ENCODE data around the gene OR2J3. TPM values are rescaled to one million over a fixed set of nuclear protein-coding genes. Genes with fewer than 3 reads are reported as not detected.
A peak's percentile ranks its signal among the peaks of the same experiment; 100 is the strongest.

Gene OR2J3
- total RNA-seq (2021) (0.30 TPM in 1 of 3 replicates, not detected in the others), Bru-seq, nascent RNA (percentile 15 among the genes with signal in this experiment)
- long read RNA-seq, experiment 1: 0 reads
- long read RNA-seq, experiment 2: 0 reads
- long read RNA-seq, experiment 3: 0 reads

DNA sequence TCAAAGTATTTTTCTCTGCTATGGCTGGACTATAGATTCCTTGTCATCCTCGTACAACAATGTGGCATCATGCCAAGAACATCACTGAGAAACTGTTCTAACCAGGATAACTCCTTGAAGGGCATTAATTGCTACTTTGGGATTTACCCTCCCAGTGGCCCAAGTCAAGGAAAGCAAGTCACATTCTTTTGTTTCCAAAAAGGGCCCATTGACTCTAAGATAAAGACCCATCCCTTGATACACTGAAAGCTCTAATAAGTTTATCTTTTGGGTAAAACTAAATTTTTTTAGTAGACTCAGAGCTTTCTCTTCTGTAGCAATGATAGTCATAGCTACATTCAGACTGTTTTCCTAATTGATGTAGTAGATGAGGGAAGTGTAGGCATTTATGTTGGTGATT lies at the start of gene OR2J3:
Gene OR2J3 (plus strand): TSS at position 301 of the 400 bp plus-strand sequence. CDS start 3,833 bp downstream, outside the sequence.
- peaks cover 25% of the 10 kb centered on the region for H3K27me3 Mint-ChIP-seq (ENCODE audit: low read depth)
- ChIA-PET POLR2A (no interaction called here), CTCF (no interaction called here)
- H3K36me3 Mint-ChIP-seq: no peaks in the 10 kb centered on the region
- no peak for TF ChIP-seq MYBL2 (CRISPR knock-in tag; IDR thresholded peaks at IDR 0.05)
- TF ChIP-seq, protein P1, sequence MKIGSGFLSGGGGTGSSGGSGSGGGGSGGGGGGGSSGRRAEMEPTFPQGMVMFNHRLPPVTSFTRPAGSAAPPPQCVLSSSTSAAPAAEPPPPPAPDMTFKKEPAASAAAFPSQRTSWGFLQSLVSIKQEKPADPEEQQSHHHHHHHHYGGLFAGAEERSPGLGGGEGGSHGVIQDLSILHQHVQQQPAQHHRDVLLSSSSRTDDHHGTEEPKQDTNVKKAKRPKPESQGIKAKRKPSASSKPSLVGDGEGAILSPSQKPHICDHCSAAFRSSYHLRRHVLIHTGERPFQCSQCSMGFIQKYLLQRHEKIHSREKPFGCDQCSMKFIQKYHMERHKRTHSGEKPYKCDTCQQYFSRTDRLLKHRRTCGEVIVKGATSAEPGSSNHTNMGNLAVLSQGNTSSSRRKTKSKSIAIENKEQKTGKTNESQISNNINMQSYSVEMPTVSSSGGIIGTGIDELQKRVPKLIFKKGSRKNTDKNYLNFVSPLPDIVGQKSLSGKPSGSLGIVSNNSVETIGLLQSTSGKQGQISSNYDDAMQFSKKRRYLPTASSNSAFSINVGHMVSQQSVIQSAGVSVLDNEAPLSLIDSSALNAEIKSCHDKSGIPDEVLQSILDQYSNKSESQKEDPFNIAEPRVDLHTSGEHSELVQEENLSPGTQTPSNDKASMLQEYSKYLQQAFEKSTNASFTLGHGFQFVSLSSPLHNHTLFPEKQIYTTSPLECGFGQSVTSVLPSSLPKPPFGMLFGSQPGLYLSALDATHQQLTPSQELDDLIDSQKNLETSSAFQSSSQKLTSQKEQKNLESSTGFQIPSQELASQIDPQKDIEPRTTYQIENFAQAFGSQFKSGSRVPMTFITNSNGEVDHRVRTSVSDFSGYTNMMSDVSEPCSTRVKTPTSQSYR (CRISPR knock-in tag; IDR thresholded peaks at IDR 0.05): no peak
- TF ChIP-seq, protein P2, sequence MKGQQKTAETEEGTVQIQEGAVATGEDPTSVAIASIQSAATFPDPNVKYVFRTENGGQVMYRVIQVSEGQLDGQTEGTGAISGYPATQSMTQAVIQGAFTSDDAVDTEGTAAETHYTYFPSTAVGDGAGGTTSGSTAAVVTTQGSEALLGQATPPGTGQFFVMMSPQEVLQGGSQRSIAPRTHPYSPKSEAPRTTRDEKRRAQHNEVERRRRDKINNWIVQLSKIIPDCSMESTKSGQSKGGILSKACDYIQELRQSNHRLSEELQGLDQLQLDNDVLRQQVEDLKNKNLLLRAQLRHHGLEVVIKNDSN (CRISPR knock-in tag; IDR thresholded peaks at IDR 0.05): no peak
- TF ChIP-seq TCF7 (CRISPR knock-in tag; IDR thresholded peaks at IDR 0.05; ENCODE audit: low read depth): no peak
- TF ChIP-seq OVOL2 (CRISPR knock-in tag; IDR thresholded peaks at IDR 0.05; ENCODE audit: borderline replicate concordance): no peak
- TF ChIP-seq, protein P3, sequence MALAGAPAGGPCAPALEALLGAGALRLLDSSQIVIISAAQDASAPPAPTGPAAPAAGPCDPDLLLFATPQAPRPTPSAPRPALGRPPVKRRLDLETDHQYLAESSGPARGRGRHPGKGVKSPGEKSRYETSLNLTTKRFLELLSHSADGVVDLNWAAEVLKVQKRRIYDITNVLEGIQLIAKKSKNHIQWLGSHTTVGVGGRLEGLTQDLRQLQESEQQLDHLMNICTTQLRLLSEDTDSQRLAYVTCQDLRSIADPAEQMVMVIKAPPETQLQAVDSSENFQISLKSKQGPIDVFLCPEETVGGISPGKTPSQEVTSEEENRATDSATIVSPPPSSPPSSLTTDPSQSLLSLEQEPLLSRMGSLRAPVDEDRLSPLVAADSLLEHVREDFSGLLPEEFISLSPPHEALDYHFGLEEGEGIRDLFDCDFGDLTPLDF (CRISPR knock-in tag; IDR thresholded peaks at IDR 0.05): no peak
- no peak for TF ChIP-seq RORB (CRISPR knock-in tag; IDR thresholded peaks at IDR 0.05)
- TF ChIP-seq, protein P4, sequence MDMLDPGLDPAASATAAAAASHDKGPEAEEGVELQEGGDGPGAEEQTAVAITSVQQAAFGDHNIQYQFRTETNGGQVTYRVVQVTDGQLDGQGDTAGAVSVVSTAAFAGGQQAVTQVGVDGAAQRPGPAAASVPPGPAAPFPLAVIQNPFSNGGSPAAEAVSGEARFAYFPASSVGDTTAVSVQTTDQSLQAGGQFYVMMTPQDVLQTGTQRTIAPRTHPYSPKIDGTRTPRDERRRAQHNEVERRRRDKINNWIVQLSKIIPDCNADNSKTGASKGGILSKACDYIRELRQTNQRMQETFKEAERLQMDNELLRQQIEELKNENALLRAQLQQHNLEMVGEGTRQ (CRISPR knock-in tag; IDR thresholded peaks at IDR 0.05): no peak
- no peak for TF ChIP-seq JAZF1 (CRISPR knock-in tag; IDR thresholded peaks at IDR 0.05)
- no peak for TF ChIP-seq ELF4 (CRISPR knock-in tag; IDR thresholded peaks at IDR 0.05; ENCODE audit: low read depth)
- TF ChIP-seq NFATC4 (CRISPR knock-in tag; IDR thresholded peaks at IDR 0.05): no peak
- TF ChIP-seq, protein P5, sequence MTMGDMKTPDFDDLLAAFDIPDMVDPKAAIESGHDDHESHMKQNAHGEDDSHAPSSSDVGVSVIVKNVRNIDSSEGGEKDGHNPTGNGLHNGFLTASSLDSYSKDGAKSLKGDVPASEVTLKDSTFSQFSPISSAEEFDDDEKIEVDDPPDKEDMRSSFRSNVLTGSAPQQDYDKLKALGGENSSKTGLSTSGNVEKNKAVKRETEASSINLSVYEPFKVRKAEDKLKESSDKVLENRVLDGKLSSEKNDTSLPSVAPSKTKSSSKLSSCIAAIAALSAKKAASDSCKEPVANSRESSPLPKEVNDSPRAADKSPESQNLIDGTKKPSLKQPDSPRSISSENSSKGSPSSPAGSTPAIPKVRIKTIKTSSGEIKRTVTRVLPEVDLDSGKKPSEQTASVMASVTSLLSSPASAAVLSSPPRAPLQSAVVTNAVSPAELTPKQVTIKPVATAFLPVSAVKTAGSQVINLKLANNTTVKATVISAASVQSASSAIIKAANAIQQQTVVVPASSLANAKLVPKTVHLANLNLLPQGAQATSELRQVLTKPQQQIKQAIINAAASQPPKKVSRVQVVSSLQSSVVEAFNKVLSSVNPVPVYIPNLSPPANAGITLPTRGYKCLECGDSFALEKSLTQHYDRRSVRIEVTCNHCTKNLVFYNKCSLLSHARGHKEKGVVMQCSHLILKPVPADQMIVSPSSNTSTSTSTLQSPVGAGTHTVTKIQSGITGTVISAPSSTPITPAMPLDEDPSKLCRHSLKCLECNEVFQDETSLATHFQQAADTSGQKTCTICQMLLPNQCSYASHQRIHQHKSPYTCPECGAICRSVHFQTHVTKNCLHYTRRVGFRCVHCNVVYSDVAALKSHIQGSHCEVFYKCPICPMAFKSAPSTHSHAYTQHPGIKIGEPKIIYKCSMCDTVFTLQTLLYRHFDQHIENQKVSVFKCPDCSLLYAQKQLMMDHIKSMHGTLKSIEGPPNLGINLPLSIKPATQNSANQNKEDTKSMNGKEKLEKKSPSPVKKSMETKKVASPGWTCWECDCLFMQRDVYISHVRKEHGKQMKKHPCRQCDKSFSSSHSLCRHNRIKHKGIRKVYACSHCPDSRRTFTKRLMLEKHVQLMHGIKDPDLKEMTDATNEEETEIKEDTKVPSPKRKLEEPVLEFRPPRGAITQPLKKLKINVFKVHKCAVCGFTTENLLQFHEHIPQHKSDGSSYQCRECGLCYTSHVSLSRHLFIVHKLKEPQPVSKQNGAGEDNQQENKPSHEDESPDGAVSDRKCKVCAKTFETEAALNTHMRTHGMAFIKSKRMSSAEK (CRISPR knock-in tag; IDR thresholded peaks at IDR 0.05; ENCODE audit: borderline replicate concordance): no peak
- no peak for TF ChIP-seq ESRRA (CRISPR knock-in tag; IDR thresholded peaks at IDR 0.05; ENCODE audit: borderline replicate concordance)
- TF ChIP-seq CREB1 (CRISPR knock-in tag; IDR thresholded peaks at IDR 0.05): no peak
- TF ChIP-seq HMGA2 (CRISPR knock-in tag; IDR thresholded peaks at IDR 0.05): no peak
- no peak for TF ChIP-seq ZNF317 (CRISPR knock-in tag; IDR thresholded peaks at IDR 0.05; ENCODE audit: borderline replicate concordance, low read depth)
- TF ChIP-seq, protein P6, sequence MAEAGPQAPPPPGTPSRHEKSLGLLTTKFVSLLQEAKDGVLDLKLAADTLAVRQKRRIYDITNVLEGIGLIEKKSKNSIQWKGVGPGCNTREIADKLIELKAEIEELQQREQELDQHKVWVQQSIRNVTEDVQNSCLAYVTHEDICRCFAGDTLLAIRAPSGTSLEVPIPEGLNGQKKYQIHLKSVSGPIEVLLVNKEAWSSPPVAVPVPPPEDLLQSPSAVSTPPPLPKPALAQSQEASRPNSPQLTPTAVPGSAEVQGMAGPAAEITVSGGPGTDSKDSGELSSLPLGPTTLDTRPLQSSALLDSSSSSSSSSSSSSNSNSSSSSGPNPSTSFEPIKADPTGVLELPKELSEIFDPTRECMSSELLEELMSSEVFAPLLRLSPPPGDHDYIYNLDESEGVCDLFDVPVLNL (CRISPR knock-in tag; IDR thresholded peaks at IDR 0.05; ENCODE audit: borderline replicate concordance, low read depth): no peak
- no peaks in the 10 kb centered on the region for H3K9me3 Mint-ChIP-seq
- DNase-seq (ENCODE audit: low spot score): no peak
- no peak for ATAC-seq
- no peak within 1 kb of the TSS for H3K4me3 Mint-ChIP-seq
- H3K4me1 Mint-ChIP-seq: no peaks in the 10 kb centered on the region
- H3K27ac Mint-ChIP-seq: no peak within 1 kb of the TSS
